Transverse colon (tissue), 3 donors: Measurements from ENCODE around the gene CNOT10.
"Not testable (repeated sequence)": the region's sequence is repeated elsewhere in the genome, so short reads cannot be mapped to it uniquely, and the experiment has no call there.

Experiments used
- CTCF ChIP-seq, 5 experiments: fragments of 200-600 bp in 3 of 5; fragments of 450-650 bp in 2 of 5; sonication (generic) in 3 of 5; IDR thresholded peaks; 1 replicate in 2 of 5; 2 replicates in 3 of 5; pipeline ENCODE4 v1.5.1; 2016 to 2017; ENCODE audit warnings: antibody characterized with exemption in 5 of 5, inconsistent platforms in 3 of 5, mild to moderate bottlenecking in 2 of 5, moderate library complexity in 1 of 5
- POLR2A ChIP-seq: fragments of 450-650 bp; IDR thresholded peaks from one replicate; pipeline ENCODE4 v1.6.1; 2016; ENCODE audit warnings: antibody characterized with exemption, mild to moderate bottlenecking, moderate library complexity

DNA sequence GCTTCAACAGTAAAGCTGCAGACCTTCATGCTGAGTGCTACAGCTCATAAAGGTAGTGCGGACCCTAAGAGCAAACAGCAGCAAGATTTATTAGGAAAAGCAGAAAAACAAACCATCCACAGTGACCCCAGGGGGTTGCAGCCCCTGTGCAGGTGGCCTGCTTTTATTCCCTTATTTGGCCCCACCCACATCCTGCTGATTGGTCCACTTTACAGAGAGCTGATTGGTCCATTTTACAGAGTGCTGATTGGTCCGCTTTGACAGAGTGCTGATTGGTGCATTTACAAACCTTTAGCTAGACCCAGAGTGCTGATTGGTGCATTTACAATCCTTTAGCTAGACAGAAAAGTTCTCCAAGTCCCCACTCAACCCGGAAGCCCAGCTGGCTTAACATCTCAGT, 11.3 kb upstream of the CNOT10 start:
- TF ChIP-seq POLR2A; CTCF (IDR thresholded peaks at IDR 0.05): not testable (repeated sequence)
